AG04450 (cell line): ENCODE measurements around the gene DLG5. TPM values are rescaled to one million over a fixed set of nuclear protein-coding genes. Genes with fewer than 3 reads are reported as not detected.

ENCODE experiments used
- CTCF ChIA-PET: fragments of 300-600, 350-600 bp; formaldehyde crosslinking; extraction: SDS; loops from one replicate; lab custom pipeline; 2022; ENCODE audit warnings: antibody characterized with exemption, inconsistent platforms; lab: Charles Lee
- POLR2A ChIA-PET: fragments of 350-600 bp; formaldehyde crosslinking; extraction: SDS; loops from one replicate; lab custom pipeline; 2021; ENCODE audit warnings: antibody characterized with exemption, inconsistent platforms; lab: Yijun Ruan, JAX
- DNase-seq: peaks from one replicate; pipeline ENCODE4 v3.0.0-alpha.2; 2011; ENCODE audit warnings: low read depth, low spot score
- H3K27ac ChIP-seq: one replicate; pipeline ENCODE4 v1.5.1; 2012; ENCODE audit warnings: low read depth, low read length, control low read depth
- H3K27me3 ChIP-seq: one replicate; pipeline ENCODE4 v1.6.0; 2012; ENCODE audit warnings: low read length; ENCODE audit not compliant: control insufficient read depth, insufficient read depth
- H3K4me3 ChIP-seq: 2 replicates; pipeline ENCODE4 v1.5.1; 2011; ENCODE audit warnings: mild to moderate bottlenecking, low read depth, low read length, control low read depth
- H3K9me3 ChIP-seq: 2 replicates; pipeline ENCODE4 v1.5.1; 2012; ENCODE audit warnings: low read length; ENCODE audit not compliant: control insufficient read depth, insufficient read depth
- CTCF ChIP-seq: IDR thresholded peaks from 2 replicates; pipeline ENCODE4 v1.5.1; 2011; ENCODE audit warnings: low read depth, low read length, control low read depth, inconsistent platforms
- polyA plus RNA-seq: library from polyadenylated mRNA; depleted of rRNA; stranded (reverse); fragments of >200 nt; gene quantifications from 2 replicates; pipeline ENCODE4 v1.2.3, GENCODE V29; 2011

Gene DLG5
- polyA plus RNA-seq, 1 experiment, result 16.3 TPM

- CTCF ChIA-PET, result interaction anchor here (0.6 to 2.2 kb wide), 2 partner anchors 20 to 125 kb away, joined by 3 to 11 read pairs; no protein-coding TSS in a partner anchor
- Histone ChIP-seq H3K4me3 (no peak overlapping the region), H3K27ac (peak overlapping the region; percentile 82), H3K27me3 (no peaks in the 10 kb centered on the region), H3K9me3 (no peaks in the 10 kb centered on the region)
- POLR2A ChIA-PET, result interaction anchor here (0.6 to 1.3 kb wide), 3 partner anchors 31 to 69 kb away, joined by 3 to 4 read pairs (median 4); partner anchors contain the start of gene DLG5
- TF ChIP-seq CTCF, result no peak
- DNase-seq, result no peak
These were observed 45.6 kb upstream of the DLG5 start for GRCh38 chr10:77972148-77972547.

- POLR2A ChIA-PET, result interaction anchor here (0.7 to 1.3 kb wide), 3 partner anchors 30 to 46 kb away, joined by 3 to 12 read pairs (median 4); partner anchors contain the start of gene DLG5
- CTCF ChIA-PET, result interaction anchor here (2.2 kb wide), 1 partner anchor 125 kb away, joined by 11 read pairs; no protein-coding TSS in a partner anchor
- H3K9me3 ChIP-seq, result no peaks in the 10 kb centered on the region
- H3K27ac ChIP-seq, result peak overlapping the region; percentile 82
- no peak for DNase-seq
- no peak for TF ChIP-seq CTCF
- H3K27me3 ChIP-seq, result no peaks in the 10 kb centered on the region
- no peak overlapping the region for H3K4me3 ChIP-seq
These were observed 45.2 kb upstream of the DLG5 start for GRCh38 chr10:77971804-77972144.

GRCh38 chr10:77970869-77971803 lies 44.6 kb upstream of the DLG5 start:
- TF ChIP-seq CTCF, result no peak
- CTCF ChIA-PET, result interaction anchor here (0.6 to 2.2 kb wide), 2 partner anchors 62 to 124 kb away, joined by 3 to 11 read pairs; no protein-coding TSS in a partner anchor
- H3K27ac ChIP-seq, result peak overlapping the region; percentile 82
- H3K27me3 ChIP-seq, result no peaks in the 10 kb centered on the region
- peak overlapping the region; percentile 48 for H3K4me3 ChIP-seq
- POLR2A ChIA-PET, result interaction anchor here (1.0 to 1.3 kb wide), 2 partner anchors 31 to 45 kb away, joined by 4 to 12 read pairs; partner anchors contain the start of gene DLG5
- no peaks in the 10 kb centered on the region for H3K9me3 ChIP-seq
- peak; percentile 93 for DNase-seq

GRCh38 chr10:77969114-77969513 lies 42.6 kb upstream of the DLG5 start:
- no peak for DNase-seq
- no peak for TF ChIP-seq CTCF
- Histone ChIP-seq H3K27me3 (no peaks in the 10 kb centered on the region), H3K4me3 (no peak overlapping the region), H3K9me3 (peaks cover 2% of the 10 kb centered on the region), H3K27ac (no peak overlapping the region)
- ChIA-PET CTCF (interaction anchor here (1.8 kb wide), 1 partner anchor 122 kb away, joined by 7 read pairs; no protein-coding TSS in a partner anchor), POLR2A (no interaction called here)

- no peak overlapping the region for H3K27ac ChIP-seq
- DNase-seq, result no peak
- no peaks in the 10 kb centered on the region for H3K27me3 ChIP-seq
- ChIA-PET CTCF (interaction anchor here (1.8 kb wide), 1 partner anchor 121 kb away, joined by 7 read pairs; no protein-coding TSS in a partner anchor), POLR2A (interaction anchor here (0.7 kb wide), 1 partner anchor 305 kb away, joined by 3 read pairs; no protein-coding TSS in a partner anchor)
- H3K4me3 ChIP-seq, result no peak overlapping the region
- H3K9me3 ChIP-seq, result peaks cover 11% of the 10 kb centered on the region
- TF ChIP-seq CTCF, result no peak
These were observed 41.1 kb upstream of the DLG5 start for GRCh38 chr10:77967611-77968022.
